ENCODE measurements around the gene FBLIM1. TPM values are rescaled to one million over a fixed set of nuclear protein-coding genes. Genes with fewer than 3 reads are reported as not detected.

FBLIM1 gene
- total and polyA plus RNA-seq, 2 donors: 1.6 to 10.3 TPM

DNA sequence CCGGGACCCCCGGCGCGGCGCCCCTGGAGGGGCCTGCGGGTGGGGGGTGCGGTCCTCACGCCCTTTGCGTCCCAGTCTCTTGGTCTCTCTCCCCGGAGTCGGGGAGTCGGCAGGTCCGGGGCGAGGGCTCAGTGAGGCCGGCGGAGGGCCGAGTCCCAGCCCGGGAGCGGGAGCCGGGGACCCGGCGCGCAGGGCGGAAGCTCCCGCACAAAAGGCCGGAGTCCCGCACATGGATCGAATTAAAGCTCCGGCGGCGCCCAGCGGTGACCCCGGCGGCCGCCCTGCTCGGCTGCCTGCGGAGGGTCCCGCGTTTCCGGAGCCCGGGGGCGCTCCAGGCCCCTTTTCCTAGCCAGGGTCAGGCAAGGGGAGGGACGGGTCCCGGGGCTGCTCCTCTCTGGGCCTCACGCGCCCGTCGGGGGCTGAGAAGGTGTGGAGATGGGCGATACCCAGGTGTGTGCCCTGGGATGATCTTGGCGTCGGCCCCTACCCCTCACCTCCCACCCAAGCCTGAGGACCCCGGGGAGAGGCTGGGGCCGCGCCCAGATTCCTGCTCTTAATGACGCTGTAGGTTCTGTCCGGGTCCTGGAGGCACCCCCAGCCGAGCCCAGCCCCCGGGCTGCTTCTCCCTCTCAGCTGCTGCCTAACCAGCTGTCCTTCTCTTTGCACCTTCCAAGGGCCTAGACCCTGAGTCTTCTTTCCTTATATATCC, 512 bp downstream of the FBLIM1 start:
- H3K27ac ChIP-seq (ENCODE audit: low read depth in 1 of 2, low read length in 1 of 2): no peak overlapping the region
- DNase-seq (ENCODE audit: low read depth in 6 of 9, low spot score in 9 of 9): no peak
- WGBS: 4% methylated on average over 58 of the region's 58 CpGs
- H3K36me3 ChIP-seq (ENCODE audit: control insufficient read depth in 2 of 2, insufficient read depth in 2 of 2, low read length in 1 of 2): no peaks in the 10 kb centered on the region
- peaks cover 0 to 2% of the 10 kb centered on the region in 2 donors for H3K9me3 ChIP-seq (ENCODE audit: control insufficient read depth in 2 of 2, insufficient read depth in 1 of 2, low read length in 1 of 2)
- H3K27me3 ChIP-seq (ENCODE audit: control insufficient read depth in 2 of 2, insufficient read depth in 1 of 2, low read length in 1 of 2): peaks cover 48 to 77% of the 10 kb centered on the region in 2 donors
- H3K4me3 ChIP-seq (ENCODE audit: low read length in 2 of 2): peak overlapping the region in 1 of 2 donors; percentile 47
- H3K4me1 ChIP-seq (ENCODE audit: control insufficient read depth in 2 of 2, insufficient read depth in 2 of 2, low read length in 2 of 2): peaks cover 8 to 13% of the 10 kb centered on the region in 2 donors

DNA sequence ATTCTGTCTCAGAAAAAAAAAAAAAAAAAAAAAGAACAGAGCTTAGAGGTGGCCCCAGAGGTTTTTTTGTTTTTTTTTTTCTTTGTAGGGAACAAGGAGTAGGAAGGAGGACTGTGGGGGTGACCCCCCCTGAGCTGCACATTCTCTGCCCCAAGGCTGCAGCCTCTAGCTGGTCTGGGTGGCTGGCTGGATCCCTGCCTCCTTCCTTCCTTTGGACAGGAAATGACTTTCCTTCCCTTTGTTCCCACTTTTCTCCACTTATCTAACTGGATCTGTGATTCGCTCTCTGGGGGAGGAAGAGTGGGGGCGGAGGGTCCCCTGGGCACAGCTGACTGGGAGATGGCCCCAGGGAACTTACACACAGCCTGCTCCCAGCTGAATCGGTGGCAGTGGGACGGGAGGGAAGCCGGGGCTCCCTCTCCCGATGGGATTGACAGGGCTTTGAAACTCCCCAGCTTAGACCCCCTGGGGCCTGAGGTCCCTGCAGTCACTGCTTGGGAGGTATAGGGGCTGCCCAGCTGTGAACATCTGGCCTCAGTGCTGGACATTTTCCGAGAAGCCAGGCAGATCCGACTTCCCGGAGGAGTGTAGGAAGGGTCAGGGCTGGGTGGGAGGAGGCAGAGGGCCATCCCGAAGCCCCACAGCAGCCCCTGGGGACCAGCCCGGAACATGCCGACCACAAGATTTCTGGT, 2.1 kb downstream of the FBLIM1 start:
- H3K27me3 ChIP-seq (ENCODE audit: control insufficient read depth in 2 of 2, insufficient read depth in 1 of 2, low read length in 1 of 2): peaks cover 48 to 78% of the 10 kb centered on the region in 2 donors
- H3K9me3 ChIP-seq (ENCODE audit: control insufficient read depth in 2 of 2, insufficient read depth in 1 of 2, low read length in 1 of 2): peaks cover 0 to 2% of the 10 kb centered on the region in 2 donors
- no peak overlapping the region for H3K4me3 ChIP-seq (ENCODE audit: low read length in 2 of 2)
- 60% methylated on average over 12 of the region's 12 CpGs for WGBS
- peaks cover 8 to 13% of the 10 kb centered on the region in 2 donors for H3K4me1 ChIP-seq (ENCODE audit: control insufficient read depth in 2 of 2, insufficient read depth in 2 of 2, low read length in 2 of 2)
- H3K27ac ChIP-seq (ENCODE audit: low read depth in 1 of 2, low read length in 1 of 2): no peak overlapping the region
- DNase-seq (ENCODE audit: low read depth in 6 of 9, low spot score in 9 of 9): no peak
- no peaks in the 10 kb centered on the region for H3K36me3 ChIP-seq (ENCODE audit: control insufficient read depth in 2 of 2, insufficient read depth in 2 of 2, low read length in 1 of 2)

DNA sequence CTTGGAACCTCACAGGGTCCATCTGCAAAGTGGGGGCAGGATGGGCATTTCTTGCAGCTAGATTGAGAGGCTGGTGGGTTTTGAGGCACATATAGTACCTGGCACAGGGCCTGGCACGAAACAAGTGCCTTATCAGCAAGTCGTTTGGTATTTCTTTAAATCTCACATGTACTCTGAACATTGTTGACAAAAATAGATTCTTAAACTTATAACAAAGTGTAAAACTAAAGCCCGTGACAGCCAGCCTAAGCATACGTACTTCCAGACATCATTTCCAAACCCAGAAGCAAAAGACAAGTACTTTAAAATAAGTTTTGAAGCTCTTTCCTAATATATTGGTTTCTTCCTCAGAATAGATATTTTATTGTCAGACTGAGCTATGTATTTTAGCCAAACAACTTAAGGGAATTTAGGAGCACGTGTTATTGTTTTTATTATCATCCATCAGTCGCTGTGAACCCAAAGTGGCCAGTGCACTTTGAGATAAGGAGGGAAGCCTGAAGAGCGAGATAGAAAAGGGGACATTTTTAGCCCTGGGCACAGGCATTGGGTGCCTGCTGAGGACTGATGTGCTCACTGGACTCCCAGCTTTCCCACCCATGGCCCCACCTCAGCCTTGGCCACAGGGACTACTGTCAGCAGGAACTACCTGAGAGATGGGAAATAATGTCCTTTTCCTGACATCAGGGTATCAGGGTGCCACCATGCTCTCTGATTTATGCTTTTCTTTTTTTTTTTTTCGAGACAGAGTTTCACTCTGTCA, 3.0 kb downstream of the FBLIM1 start:
- H3K9me3 ChIP-seq (ENCODE audit: control insufficient read depth in 2 of 2, insufficient read depth in 1 of 2, low read length in 1 of 2): peaks cover 0 to 2% of the 10 kb centered on the region in 2 donors
- H3K27me3 ChIP-seq (ENCODE audit: control insufficient read depth in 2 of 2, insufficient read depth in 1 of 2, low read length in 1 of 2): peaks cover 43 to 69% of the 10 kb centered on the region in 2 donors
- no peak overlapping the region for H3K4me3 ChIP-seq (ENCODE audit: low read length in 2 of 2)
- WGBS: 73% methylated on average over 8 of the region's 8 CpGs
- H3K4me1 ChIP-seq (ENCODE audit: control insufficient read depth in 2 of 2, insufficient read depth in 2 of 2, low read length in 2 of 2): peaks cover 4 to 8% of the 10 kb centered on the region in 2 donors
- H3K36me3 ChIP-seq (ENCODE audit: control insufficient read depth in 2 of 2, insufficient read depth in 2 of 2, low read length in 1 of 2): no peaks in the 10 kb centered on the region
- DNase-seq (ENCODE audit: low read depth in 6 of 9, low spot score in 9 of 9): no peak
- no peak overlapping the region for H3K27ac ChIP-seq (ENCODE audit: low read depth in 1 of 2, low read length in 1 of 2)

DNA sequence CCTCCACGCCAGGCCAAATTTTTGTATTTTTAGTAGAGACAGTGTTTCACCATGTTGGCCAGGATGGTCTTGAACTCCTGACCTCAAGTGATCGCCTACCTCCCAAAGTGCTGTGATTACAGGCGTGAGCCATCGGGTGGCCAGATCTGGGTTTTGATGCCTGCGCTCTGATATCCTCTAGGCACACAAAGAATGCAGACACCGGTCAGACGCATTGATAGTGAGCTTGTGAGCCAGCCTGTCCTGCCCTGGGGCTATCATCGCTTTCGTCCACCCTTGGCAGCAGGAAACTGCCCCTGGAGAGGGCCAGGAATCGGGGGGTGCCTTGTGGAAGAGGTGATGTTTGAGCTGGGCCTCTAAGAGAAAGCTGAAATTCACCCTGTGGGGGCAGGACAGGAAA, 4.0 kb downstream of the FBLIM1 start:
- Histone ChIP-seq H3K4me1 (ENCODE audit: control insufficient read depth in 2 of 2, insufficient read depth in 2 of 2, low read length in 2 of 2) (peaks cover 3 to 5% of the 10 kb centered on the region in 2 donors), H3K4me3 (ENCODE audit: low read length in 2 of 2) (no peak overlapping the region), H3K36me3 (ENCODE audit: control insufficient read depth in 2 of 2, insufficient read depth in 2 of 2, low read length in 1 of 2) (no peaks in the 10 kb centered on the region), H3K27ac (ENCODE audit: low read depth in 1 of 2, low read length in 1 of 2) (no peak overlapping the region), H3K9me3 (ENCODE audit: control insufficient read depth in 2 of 2, insufficient read depth in 1 of 2, low read length in 1 of 2) (peaks cover 0 to 2% of the 10 kb centered on the region in 2 donors), H3K27me3 (ENCODE audit: control insufficient read depth in 2 of 2, insufficient read depth in 1 of 2, low read length in 1 of 2) (peaks cover 37 to 59% of the 10 kb centered on the region in 2 donors)
- no peak for DNase-seq (ENCODE audit: low read depth in 6 of 9, low spot score in 9 of 9)
- 79% methylated on average over 10 of the region's 10 CpGs for WGBS

DNA sequence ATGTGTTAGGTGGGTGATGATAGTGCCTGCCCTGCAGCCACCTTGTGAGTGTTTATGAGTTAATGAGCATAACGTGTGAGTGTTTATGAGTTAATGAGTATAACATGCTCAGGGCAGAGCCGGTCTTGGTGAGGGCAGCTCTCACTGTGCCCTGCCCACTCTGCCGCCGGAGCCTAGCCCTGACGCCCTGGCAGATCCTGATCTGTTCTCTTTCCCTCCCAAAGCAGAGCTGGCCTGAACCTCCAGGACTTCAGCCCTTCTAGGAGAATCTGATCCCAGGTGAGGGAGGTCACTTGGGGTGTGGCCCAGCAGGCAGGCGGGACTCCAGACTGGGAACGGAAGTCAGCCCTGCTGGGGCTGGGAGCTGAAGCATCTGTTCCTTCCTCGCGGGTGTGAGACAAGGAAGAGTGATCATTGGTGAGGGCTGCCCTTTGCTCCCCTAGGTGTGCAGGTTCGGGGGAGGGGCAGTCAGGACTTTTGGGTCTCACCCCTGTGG, 5.7 kb downstream of the FBLIM1 start:
- Histone ChIP-seq H3K4me1 (ENCODE audit: control insufficient read depth in 2 of 2, insufficient read depth in 2 of 2, low read length in 2 of 2) (peaks cover 0 to 3% of the 10 kb centered on the region in 2 donors), H3K27me3 (ENCODE audit: control insufficient read depth in 2 of 2, insufficient read depth in 1 of 2, low read length in 1 of 2) (peaks cover 21 to 43% of the 10 kb centered on the region in 2 donors), H3K9me3 (ENCODE audit: control insufficient read depth in 2 of 2, insufficient read depth in 1 of 2, low read length in 1 of 2) (peaks cover 0 to 2% of the 10 kb centered on the region in 2 donors), H3K27ac (ENCODE audit: low read depth in 1 of 2, low read length in 1 of 2) (no peak overlapping the region), H3K36me3 (ENCODE audit: control insufficient read depth in 2 of 2, insufficient read depth in 2 of 2, low read length in 1 of 2) (no peaks in the 10 kb centered on the region), H3K4me3 (ENCODE audit: low read length in 2 of 2) (no peak overlapping the region)
- WGBS: 86% methylated on average over 10 of the region's 10 CpGs
- no peak for DNase-seq (ENCODE audit: low read depth in 6 of 9, low spot score in 9 of 9)

DNA sequence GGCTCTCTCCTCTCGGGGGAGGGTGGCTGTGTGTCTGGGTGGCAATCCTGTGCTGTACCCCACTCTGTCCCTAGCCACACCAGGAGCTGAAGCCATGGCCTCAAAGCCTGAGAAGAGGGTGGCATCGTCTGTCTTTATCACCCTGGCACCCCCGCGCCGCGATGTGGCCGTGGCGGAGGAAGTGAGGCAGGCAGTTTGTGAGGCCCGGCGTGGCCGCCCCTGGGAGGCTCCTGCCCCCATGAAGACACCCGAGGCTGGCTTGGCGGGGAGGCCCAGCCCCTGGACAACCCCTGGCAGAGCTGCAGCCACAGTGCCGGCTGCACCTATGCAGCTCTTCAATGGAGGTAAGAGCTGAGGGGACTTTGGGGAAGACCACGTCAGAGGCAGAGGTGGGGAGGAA, 6.3 kb downstream of the FBLIM1 start:
- H3K36me3 ChIP-seq (ENCODE audit: control insufficient read depth in 2 of 2, insufficient read depth in 2 of 2, low read length in 1 of 2): no peaks in the 10 kb centered on the region
- WGBS: 85% methylated on average over 15 of the region's 15 CpGs
- no peaks in the 10 kb centered on the region for H3K4me1 ChIP-seq (ENCODE audit: control insufficient read depth in 2 of 2, insufficient read depth in 2 of 2, low read length in 2 of 2)
- no peak overlapping the region for H3K27ac ChIP-seq (ENCODE audit: low read depth in 1 of 2, low read length in 1 of 2)
- peaks cover 0 to 2% of the 10 kb centered on the region in 2 donors for H3K9me3 ChIP-seq (ENCODE audit: control insufficient read depth in 2 of 2, insufficient read depth in 1 of 2, low read length in 1 of 2)
- H3K4me3 ChIP-seq (ENCODE audit: low read length in 2 of 2): no peak overlapping the region
- no peak for DNase-seq (ENCODE audit: low read depth in 6 of 9, low spot score in 9 of 9)
- peaks cover 15 to 38% of the 10 kb centered on the region in 2 donors for H3K27me3 ChIP-seq (ENCODE audit: control insufficient read depth in 2 of 2, insufficient read depth in 1 of 2, low read length in 1 of 2)

DNA sequence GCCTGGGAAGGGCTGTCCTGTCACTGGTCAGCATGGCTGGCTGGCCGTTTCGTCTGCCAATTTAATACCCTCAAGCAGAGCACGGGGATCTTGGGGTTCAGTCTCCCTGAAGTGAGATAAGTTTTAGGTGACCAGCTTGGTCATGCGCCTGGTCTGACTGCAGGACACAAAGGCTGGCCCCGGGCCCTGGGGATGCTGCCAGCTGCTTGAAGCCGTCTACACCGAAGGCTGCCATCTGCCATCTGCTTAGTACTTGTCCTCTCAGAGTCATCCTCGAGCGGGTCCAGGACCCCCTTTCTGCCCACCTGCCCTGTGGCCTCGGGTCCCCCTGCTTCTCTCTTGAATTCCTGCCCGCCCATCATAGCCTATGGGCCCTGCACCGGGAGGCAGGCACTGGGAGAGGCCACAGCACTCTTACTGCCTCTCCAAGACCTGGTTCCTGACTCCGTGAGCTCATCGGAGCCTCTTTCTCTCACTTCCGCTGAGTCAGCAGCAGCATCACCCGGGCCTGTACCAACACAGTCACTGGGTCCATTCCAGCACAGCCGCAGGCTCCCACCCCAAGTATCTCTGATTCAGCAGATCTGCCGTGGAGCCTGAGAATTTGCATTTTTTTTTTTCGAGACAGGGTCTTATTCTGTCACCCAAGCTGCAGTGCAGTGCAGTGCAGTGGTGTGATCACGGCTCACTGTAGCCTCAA, 7.0 kb downstream of the FBLIM1 start:
- Histone ChIP-seq H3K27ac (ENCODE audit: low read depth in 1 of 2, low read length in 1 of 2) (no peak overlapping the region), H3K4me1 (ENCODE audit: control insufficient read depth in 2 of 2, insufficient read depth in 2 of 2, low read length in 2 of 2) (no peaks in the 10 kb centered on the region), H3K9me3 (ENCODE audit: control insufficient read depth in 2 of 2, insufficient read depth in 1 of 2, low read length in 1 of 2) (peaks cover 0 to 1% of the 10 kb centered on the region in 2 donors), H3K27me3 (ENCODE audit: control insufficient read depth in 2 of 2, insufficient read depth in 1 of 2, low read length in 1 of 2) (peaks cover 10 to 30% of the 10 kb centered on the region in 2 donors), H3K4me3 (ENCODE audit: low read length in 2 of 2) (no peak overlapping the region), H3K36me3 (ENCODE audit: control insufficient read depth in 2 of 2, insufficient read depth in 2 of 2, low read length in 1 of 2) (no peaks in the 10 kb centered on the region)
- no peak for DNase-seq (ENCODE audit: low read depth in 6 of 9, low spot score in 9 of 9)
- WGBS: 91% methylated on average over 20 of the region's 20 CpGs

DNA sequence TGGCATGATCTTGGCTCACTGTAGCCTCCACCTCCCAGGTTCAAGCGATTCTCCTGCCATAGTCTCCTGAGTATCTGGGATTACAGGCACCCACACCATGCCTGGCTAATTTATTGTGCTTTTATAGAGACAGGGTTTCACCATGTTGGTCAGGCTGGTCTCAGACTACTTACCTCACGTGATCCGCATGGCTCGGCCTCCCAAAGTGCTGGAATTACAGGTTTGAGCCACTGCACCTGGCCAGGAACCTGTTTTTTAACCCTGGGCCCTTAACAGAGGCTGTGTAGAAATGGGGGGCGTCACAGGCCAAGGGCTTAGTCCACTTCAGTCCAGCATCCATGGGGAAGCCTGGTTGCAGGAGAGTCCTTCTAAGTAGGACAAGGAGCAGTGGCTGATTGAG, 9.3 kb downstream of the FBLIM1 start:
- no peaks in the 10 kb centered on the region for H3K9me3 ChIP-seq (ENCODE audit: control insufficient read depth in 2 of 2, insufficient read depth in 1 of 2, low read length in 1 of 2)
- no peak overlapping the region for H3K27ac ChIP-seq (ENCODE audit: low read depth in 1 of 2, low read length in 1 of 2)
- no peak for DNase-seq (ENCODE audit: low read depth in 6 of 9, low spot score in 9 of 9)
- no peaks in the 10 kb centered on the region for H3K4me1 ChIP-seq (ENCODE audit: control insufficient read depth in 2 of 2, insufficient read depth in 2 of 2, low read length in 2 of 2)
- H3K36me3 ChIP-seq (ENCODE audit: control insufficient read depth in 2 of 2, insufficient read depth in 2 of 2, low read length in 1 of 2): no peaks in the 10 kb centered on the region
- WGBS: 95% methylated on average over 5 of the region's 5 CpGs
- peaks cover 0 to 7% of the 10 kb centered on the region in 2 donors for H3K27me3 ChIP-seq (ENCODE audit: control insufficient read depth in 2 of 2, insufficient read depth in 1 of 2, low read length in 1 of 2)
- no peak overlapping the region for H3K4me3 ChIP-seq (ENCODE audit: low read length in 2 of 2)

All from thymus (tissue), 11 donors.